ENCODE measurements around the gene METTL4. TPM values are rescaled to one million over a fixed set of nuclear protein-coding genes. Genes with fewer than 3 reads are reported as not detected.

Gene METTL4, protein sequence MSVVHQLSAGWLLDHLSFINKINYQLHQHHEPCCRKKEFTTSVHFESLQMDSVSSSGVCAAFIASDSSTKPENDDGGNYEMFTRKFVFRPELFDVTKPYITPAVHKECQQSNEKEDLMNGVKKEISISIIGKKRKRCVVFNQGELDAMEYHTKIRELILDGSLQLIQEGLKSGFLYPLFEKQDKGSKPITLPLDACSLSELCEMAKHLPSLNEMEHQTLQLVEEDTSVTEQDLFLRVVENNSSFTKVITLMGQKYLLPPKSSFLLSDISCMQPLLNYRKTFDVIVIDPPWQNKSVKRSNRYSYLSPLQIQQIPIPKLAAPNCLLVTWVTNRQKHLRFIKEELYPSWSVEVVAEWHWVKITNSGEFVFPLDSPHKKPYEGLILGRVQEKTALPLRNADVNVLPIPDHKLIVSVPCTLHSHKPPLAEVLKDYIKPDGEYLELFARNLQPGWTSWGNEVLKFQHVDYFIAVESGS
- total RNA-seq: 11.1 TPM
- long read RNA-seq, transcript METTL4-203 (9 exons, 2,742 nt): major isoform, 5 of 7 reads
- long read RNA-seq, partial matches to known transcripts: 0 of 7 reads
- long read RNA-seq, other reads (novel, unspliced or antisense): 1 of 7 reads

DNA sequence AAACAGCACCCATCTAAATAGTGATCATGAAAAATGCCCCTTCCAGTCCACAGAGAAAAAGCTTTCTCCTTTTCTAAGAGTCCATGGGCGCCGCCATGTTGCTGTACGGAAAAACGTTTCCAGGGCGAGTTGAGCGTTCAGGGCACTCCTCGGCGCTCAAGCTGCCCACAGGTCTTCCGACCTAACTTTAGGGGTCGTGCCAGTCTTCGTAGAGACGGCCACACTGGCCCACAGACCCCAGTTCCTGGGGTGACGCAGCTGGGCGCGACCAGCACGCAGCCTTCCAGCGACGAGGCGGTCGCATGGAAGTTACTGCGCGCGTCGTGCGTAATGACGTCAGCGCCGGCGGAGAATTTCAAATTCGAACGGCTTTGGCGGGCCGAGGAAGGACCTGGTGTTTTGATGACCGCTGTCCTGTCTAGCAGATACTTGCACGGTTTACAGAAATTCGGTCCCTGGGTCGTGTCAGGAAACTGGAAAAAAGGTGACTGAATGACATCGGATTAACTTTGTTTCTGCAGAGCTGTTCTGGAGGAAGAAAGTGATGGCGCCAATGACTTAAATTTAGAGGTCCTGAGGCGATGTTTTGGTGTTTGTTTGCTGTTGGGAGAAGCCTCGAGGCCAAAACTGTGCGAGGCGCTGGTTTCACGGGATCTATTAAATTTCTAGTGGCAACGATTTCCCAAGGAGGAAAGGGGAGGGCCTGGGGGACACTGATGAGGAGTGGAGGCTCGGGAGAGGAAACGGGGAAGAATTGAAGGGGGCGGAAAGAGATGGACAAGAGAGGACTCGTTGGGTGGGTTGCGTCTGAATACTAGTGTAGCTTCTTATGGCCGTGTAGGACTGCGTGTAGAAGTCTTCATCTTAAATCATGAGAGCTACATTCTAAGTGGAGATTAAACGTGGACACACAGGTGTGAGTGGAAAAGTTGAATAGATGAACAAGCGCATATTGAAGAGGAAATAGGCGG, at the start of gene METTL4, which contains the start of gene NDC80:
Gene METTL4 (minus strand): TSS at position 306 of the 971 bp plus-strand sequence. CDS start 4,289 bp downstream, outside the sequence.
Gene NDC80 (plus strand): TSS at position 358 of the 971 bp plus-strand sequence. CDS start 1,429 bp downstream, outside the sequence.
- no peaks in the 10 kb centered on the region for H3K36me3 ChIP-seq
- no peaks in the 10 kb centered on the region for H3K27me3 ChIP-seq
- ATAC-seq (peak; percentile 93), DNase-seq (peak; percentile 93)
- intact Hi-C loops (cut with DNase I): no loop called here
- peak within 1 kb of the TSS; percentile 75 for H3K4me3 ChIP-seq
- H3K9me3 ChIP-seq: no peaks in the 10 kb centered on the region
- peak within 1 kb of the TSS; percentile 100 for H3K27ac ChIP-seq
- TF ChIP-seq, protein P1, sequence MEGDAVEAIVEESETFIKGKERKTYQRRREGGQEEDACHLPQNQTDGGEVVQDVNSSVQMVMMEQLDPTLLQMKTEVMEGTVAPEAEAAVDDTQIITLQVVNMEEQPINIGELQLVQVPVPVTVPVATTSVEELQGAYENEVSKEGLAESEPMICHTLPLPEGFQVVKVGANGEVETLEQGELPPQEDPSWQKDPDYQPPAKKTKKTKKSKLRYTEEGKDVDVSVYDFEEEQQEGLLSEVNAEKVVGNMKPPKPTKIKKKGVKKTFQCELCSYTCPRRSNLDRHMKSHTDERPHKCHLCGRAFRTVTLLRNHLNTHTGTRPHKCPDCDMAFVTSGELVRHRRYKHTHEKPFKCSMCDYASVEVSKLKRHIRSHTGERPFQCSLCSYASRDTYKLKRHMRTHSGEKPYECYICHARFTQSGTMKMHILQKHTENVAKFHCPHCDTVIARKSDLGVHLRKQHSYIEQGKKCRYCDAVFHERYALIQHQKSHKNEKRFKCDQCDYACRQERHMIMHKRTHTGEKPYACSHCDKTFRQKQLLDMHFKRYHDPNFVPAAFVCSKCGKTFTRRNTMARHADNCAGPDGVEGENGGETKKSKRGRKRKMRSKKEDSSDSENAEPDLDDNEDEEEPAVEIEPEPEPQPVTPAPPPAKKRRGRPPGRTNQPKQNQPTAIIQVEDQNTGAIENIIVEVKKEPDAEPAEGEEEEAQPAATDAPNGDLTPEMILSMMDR (IDR thresholded peaks at IDR 0.05): no peak
- H3K4me1 ChIP-seq: peaks cover 15% of the 10 kb centered on the region

DNA sequence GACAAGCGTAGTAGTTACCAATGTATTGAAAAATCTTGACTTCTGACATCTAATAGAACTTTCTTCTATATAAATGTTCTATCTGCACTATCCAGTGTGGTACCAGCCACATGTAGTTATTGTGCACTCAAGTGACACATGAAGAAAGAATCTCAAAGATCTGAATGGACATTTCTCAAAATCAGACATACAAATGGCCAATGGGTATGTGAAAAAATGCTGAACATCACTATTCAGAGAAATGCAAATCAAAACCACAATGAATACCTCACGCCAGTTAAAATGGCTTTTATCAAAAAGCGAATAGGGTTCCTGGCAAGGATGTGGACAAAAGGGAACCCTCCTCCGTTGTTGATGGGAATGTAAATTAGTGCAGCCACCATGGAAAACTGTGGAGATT, 46.7 kb upstream of the METTL4 start:
- no peaks in the 10 kb centered on the region for H3K4me1 ChIP-seq
- no peak for DNase-seq
- no peaks in the 10 kb centered on the region for H3K9me3 ChIP-seq
- no peak for ATAC-seq
- no peak overlapping the region for H3K27ac ChIP-seq
- intact Hi-C loops (cut with DNase I): no loop called here
- H3K36me3 ChIP-seq: no peaks in the 10 kb centered on the region
- H3K27me3 ChIP-seq: no peaks in the 10 kb centered on the region
- H3K4me3 ChIP-seq: no peak overlapping the region
- TF ChIP-seq, protein P1 (IDR thresholded peaks at IDR 0.05): no peak

DNA sequence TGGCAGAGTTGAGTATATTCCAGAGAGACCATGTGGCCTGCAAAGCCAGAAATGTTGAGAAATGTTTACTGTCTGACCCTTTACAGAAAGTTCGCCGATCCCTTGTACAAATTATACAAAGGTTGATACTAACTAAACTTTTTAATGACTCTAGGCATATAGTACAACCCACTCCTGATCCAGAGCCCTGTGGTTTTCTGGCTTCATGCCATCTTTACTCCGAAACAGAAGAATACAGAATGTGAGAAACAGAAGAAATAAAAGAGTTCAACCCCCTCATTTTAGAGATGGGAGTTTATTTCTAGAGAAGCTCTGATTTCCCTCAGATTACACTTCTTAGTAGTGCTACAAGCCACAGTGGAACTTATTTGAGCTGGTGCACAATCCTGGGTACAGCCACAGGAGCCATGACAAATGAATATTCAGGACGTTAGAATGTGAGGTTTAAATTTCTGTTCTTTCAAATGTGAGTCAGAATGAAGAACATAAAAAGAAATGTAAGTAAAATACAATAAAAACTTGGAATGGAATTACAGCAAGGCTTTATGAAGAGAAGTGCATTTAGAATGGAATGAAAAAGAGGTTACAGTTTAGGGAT, 46.2 kb upstream of the METTL4 start:
- Histone ChIP-seq H3K4me1 (no peaks in the 10 kb centered on the region), H3K9me3 (no peaks in the 10 kb centered on the region), H3K27me3 (no peaks in the 10 kb centered on the region), H3K27ac (no peak overlapping the region), H3K4me3 (no peak overlapping the region), H3K36me3 (no peaks in the 10 kb centered on the region)
- DNase-seq: no peak
- ATAC-seq: no peak
- TF ChIP-seq, protein P1 (IDR thresholded peaks at IDR 0.05): no peak
- intact Hi-C loops (cut with DNase I): no loop called here

DNA sequence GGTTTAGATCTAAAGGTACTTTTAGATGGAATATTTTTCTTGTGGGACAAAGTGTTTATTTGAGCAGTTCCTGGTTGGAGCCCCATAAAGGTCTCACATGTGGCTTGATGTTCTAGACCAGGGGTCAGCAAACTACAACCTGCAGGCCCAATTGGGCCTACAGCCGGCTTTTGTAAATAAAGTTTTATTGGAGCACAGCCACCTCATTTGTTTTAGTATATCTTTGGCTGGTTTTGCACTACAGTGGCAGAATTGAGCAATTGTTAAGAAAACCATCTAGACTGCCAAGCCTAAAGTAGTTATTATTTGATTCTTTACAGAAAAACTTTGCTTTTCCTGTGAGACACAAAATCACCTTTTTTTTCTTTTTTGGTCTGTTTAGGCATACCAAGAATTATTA, 41.7 kb upstream of the METTL4 start:
- TF ChIP-seq, protein P1 (IDR thresholded peaks at IDR 0.05): no peak
- no peak overlapping the region for H3K27ac ChIP-seq
- no peaks in the 10 kb centered on the region for H3K4me1 ChIP-seq
- no peak overlapping the region for H3K4me3 ChIP-seq
- ATAC-seq (no peak), DNase-seq (no peak)
- intact Hi-C loops (cut with DNase I): no loop called here
- H3K36me3 ChIP-seq: no peaks in the 10 kb centered on the region
- no peaks in the 10 kb centered on the region for H3K27me3 ChIP-seq
- no peaks in the 10 kb centered on the region for H3K9me3 ChIP-seq

DNA sequence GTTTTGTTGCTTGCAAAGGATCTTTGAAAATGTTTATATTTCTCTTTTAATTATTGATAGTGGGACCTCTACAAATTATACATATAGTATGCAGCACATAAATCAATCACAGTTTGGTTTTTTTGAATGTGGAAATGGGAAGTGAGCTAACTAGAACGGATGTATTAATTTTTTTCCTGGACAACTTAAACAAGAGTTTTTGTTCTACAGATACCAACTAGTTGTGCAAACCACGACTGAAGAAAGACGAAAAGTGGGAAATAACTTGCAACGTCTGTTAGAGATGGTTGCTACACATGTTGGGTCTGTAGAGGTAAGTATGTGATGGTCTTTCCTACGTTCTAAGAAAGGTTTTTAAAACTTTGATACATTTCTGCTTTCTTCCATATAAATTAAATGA, 39.2 kb upstream of the METTL4 start:
- H3K9me3 ChIP-seq: no peaks in the 10 kb centered on the region
- intact Hi-C loops (cut with DNase I): no loop called here
- no peak overlapping the region for H3K4me3 ChIP-seq
- H3K27ac ChIP-seq: no peak overlapping the region
- DNase-seq (no peak), ATAC-seq (no peak)
- H3K27me3 ChIP-seq: no peaks in the 10 kb centered on the region
- H3K36me3 ChIP-seq: no peaks in the 10 kb centered on the region
- TF ChIP-seq, protein P1 (IDR thresholded peaks at IDR 0.05): no peak
- peaks cover 2% of the 10 kb centered on the region for H3K4me1 ChIP-seq
